K562 (cell line): ENCODE data around the gene PPP1CC. TPM values are rescaled to one million over a fixed set of nuclear protein-coding genes. Genes with fewer than 3 reads are reported as not detected.

Source experiments
- CBX2 ChIP-seq: fragments of 200-600 bp; sonication (generic); IDR thresholded peaks from one replicate; pipeline ENCODE4 v1.6.1; 2012; ENCODE audit warnings: mild to moderate bottlenecking, low read length, inconsistent platforms; ENCODE audit not compliant: insufficient read depth, poor library complexity, severe bottlenecking
- CREM ChIP-seq: IDR thresholded peaks from 2 replicates; pipeline ENCODE4 v1.6.1; 2014; ENCODE audit warnings: antibody characterized with exemption, low read depth
- CXXC5 ChIP-seq: fragments of 250-450 bp; sonication (Bioruptor Pico); IDR thresholded peaks from 2 replicates; pipeline ENCODE4 v1.8.0; 2022; ENCODE audit warnings: inconsistent platforms, mild to moderate bottlenecking, moderate library complexity
- FOXM1 ChIP-seq, 2 experiments: fragments of 450-650 bp in 1 of 2; sonication (generic) in 1 of 2; formaldehyde crosslinking in 1 of 2; IDR thresholded peaks; 2 replicates each; pipeline versions ENCODE4 v1.6.1 to v1.9.0; 2017 to 2022; ENCODE audit warnings: low read depth in 2 of 2, mild to moderate bottlenecking in 2 of 2, missing genetic modification reagents in 1 of 2, moderate library complexity in 1 of 2
- MYBL2 ChIP-seq, 2 experiments: fragments of 450-650 bp in 1 of 2; sonication (generic) in 1 of 2; formaldehyde crosslinking in 1 of 2; IDR thresholded peaks; 2 replicates each; pipeline versions ENCODE4 v1.6.1 to v1.8.1; 2017 to 2022; ENCODE audit warnings: borderline replicate concordance in 1 of 2, inconsistent platforms in 1 of 2, low read depth in 1 of 2, mild to moderate bottlenecking in 1 of 2, missing genetic modification reagents in 1 of 2, moderate library complexity in 1 of 2
- SMARCA4 ChIP-seq: fragments of 450-650 bp; IDR thresholded peaks from 2 replicates; pipeline ENCODE4 v1.6.1; 2016
- SP1 ChIP-seq: sonication (generic); formaldehyde crosslinking; IDR thresholded peaks from 2 replicates; pipeline ENCODE4 v1.8.1; 2022; ENCODE audit warnings: mild to moderate bottlenecking, missing genetic modification reagents
- polyA plus RNA-seq, 8 experiments: library from polyadenylated mRNA; depleted of rRNA in 4 of 8; stranded (reverse) in 5 of 8; unstranded in 3 of 8; fragments of >200 nt; fragmentation: Nextera tagmentation in 2 of 8; fragmentation: Illumina TruSeq in 1 of 8; extraction: Ambion mirVana in 2 of 8; extraction: Trizol in 1 of 8; gene quantifications; 2 replicates each; pipeline versions ENCODE4 v1.2.1 to v1.2.3, GENCODE V29; 2011 to 2014; ENCODE audit warnings: inconsistent platforms in 1 of 8, missing spikeins in 1 of 8
- total RNA-seq, 7 experiments: library from RNA; depleted of rRNA in 6 of 7; stranded (reverse); fragments of >200 nt in 6 of 7; fragmentation: Illumina TruSeq in 2 of 7; extraction: Trizol in 2 of 7; gene quantifications; 2 replicates each; pipeline versions ENCODE4 v1.2.1 to v1.2.3, GENCODE V29; 2011 to 2021; ENCODE audit warnings: low replicate concordance in 1 of 7
- TF ChIP-seq, protein P1 (sequence below), 2 experiments: fragments of 450-650 bp; conservative IDR thresholded peaks; 2 replicates each; pipeline ENCODE4 v1.6.1; 2017; ENCODE audit warnings: mild to moderate bottlenecking in 2 of 2, moderate library complexity in 2 of 2
- TF ChIP-seq, protein P2 (sequence below): fragments of 450-650 bp; IDR thresholded peaks from 2 replicates; pipeline ENCODE4 v1.6.1; 2016; ENCODE audit warnings: mild to moderate bottlenecking

PPP1CC gene
- total and polyA plus RNA-seq, 9 of the 15 experiments (the other 6 are each of a cell fraction or from before 2014, with no cell fraction given) = 67.4 to 286 (median 195) TPM

GRCh38 chr12:110741341-110742095 lies 1.2 kb downstream of the PPP1CC start (continued):
- TF ChIP-seq FOXM1 (IDR thresholded peaks at IDR 0.05; ENCODE audit: low read depth) = peak; percentile 35; the same call in 1 of the 2 replicates
- no peak for TF ChIP-seq FOXM1 (CRISPR knock-in tag; IDR thresholded peaks at IDR 0.05; ENCODE audit: low read depth)
- peak; percentile 43; the same call in 1 of the 2 replicates for TF ChIP-seq SMARCA4
- TF ChIP-seq CXXC5 = peak; percentile 67
- TF ChIP-seq, protein P1, sequence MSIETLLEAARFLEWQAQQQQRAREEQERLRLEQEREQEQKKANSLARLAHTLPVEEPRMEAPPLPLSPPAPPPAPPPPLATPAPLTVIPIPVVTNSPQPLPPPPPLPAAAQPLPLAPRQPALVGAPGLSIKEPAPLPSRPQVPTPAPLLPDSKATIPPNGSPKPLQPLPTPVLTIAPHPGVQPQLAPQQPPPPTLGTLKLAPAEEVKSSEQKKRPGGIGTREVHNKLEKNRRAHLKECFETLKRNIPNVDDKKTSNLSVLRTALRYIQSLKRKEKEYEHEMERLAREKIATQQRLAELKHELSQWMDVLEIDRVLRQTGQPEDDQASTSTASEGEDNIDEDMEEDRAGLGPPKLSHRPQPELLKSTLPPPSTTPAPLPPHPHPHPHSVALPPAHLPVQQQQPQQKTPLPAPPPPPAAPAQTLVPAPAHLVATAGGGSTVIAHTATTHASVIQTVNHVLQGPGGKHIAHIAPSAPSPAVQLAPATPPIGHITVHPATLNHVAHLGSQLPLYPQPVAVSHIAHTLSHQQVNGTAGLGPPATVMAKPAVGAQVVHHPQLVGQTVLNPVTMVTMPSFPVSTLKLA (conservative IDR thresholded peaks at IDR 0.05) = peak; percentile 33 to 36; a peak in 2 of 4 replicates
- TF ChIP-seq, protein P2, sequence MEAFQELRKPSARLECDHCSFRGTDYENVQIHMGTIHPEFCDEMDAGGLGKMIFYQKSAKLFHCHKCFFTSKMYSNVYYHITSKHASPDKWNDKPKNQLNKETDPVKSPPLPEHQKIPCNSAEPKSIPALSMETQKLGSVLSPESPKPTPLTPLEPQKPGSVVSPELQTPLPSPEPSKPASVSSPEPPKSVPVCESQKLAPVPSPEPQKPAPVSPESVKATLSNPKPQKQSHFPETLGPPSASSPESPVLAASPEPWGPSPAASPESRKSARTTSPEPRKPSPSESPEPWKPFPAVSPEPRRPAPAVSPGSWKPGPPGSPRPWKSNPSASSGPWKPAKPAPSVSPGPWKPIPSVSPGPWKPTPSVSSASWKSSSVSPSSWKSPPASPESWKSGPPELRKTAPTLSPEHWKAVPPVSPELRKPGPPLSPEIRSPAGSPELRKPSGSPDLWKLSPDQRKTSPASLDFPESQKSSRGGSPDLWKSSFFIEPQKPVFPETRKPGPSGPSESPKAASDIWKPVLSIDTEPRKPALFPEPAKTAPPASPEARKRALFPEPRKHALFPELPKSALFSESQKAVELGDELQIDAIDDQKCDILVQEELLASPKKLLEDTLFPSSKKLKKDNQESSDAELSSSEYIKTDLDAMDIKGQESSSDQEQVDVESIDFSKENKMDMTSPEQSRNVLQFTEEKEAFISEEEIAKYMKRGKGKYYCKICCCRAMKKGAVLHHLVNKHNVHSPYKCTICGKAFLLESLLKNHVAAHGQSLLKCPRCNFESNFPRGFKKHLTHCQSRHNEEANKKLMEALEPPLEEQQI = no peak
- TF ChIP-seq MYBL2 (IDR thresholded peaks at IDR 0.05; ENCODE audit: low read depth) = peak; percentile 37; the same call in 1 of the 2 replicates
- TF ChIP-seq MYBL2 (CRISPR knock-in tag; IDR thresholded peaks at IDR 0.05; ENCODE audit: borderline replicate concordance) = no peak
- 0 out of 2 replicates have a peak, but pooled peaks have one; percentile 21 for TF ChIP-seq SP1
- TF ChIP-seq CBX2 = no peak
- 0 out of 2 replicates have a peak, but pooled peaks have one; percentile 3 for TF ChIP-seq CREM
